ENCODE data around the gene RBKS. TPM values are rescaled to one million over a fixed set of nuclear protein-coding genes. Genes with fewer than 3 reads are reported as not detected.

RBKS gene
- total and polyA plus RNA-seq, 2 of the 13 experiments (the other 11 are each of a cell fraction or from before 2014, with no cell fraction given), result 7.7 to 8.3 TPM

DNA sequence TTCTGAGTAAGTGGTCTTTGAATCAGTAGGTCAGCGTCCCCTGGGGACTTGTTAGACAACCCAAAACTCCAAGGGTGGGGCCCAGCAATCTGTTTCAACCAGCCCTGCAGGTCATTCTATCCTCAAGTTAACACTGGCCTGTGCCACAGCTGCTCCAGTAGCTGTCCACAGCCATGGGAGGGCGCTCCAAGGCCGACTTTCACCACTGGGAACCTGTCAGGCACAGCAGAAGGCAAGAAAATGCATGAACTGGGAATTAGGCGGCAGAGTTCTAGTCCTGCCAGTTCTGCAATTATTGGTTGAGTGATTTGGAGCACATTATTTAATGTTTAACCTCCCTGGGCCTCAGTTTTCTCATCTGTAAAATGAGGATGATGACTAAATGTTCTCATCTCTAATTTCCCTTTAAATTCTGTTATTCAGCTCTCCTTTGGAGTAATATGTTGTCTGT, 136.0 kb downstream of the RBKS start (continued):
- TF ChIP-seq, protein P1, sequence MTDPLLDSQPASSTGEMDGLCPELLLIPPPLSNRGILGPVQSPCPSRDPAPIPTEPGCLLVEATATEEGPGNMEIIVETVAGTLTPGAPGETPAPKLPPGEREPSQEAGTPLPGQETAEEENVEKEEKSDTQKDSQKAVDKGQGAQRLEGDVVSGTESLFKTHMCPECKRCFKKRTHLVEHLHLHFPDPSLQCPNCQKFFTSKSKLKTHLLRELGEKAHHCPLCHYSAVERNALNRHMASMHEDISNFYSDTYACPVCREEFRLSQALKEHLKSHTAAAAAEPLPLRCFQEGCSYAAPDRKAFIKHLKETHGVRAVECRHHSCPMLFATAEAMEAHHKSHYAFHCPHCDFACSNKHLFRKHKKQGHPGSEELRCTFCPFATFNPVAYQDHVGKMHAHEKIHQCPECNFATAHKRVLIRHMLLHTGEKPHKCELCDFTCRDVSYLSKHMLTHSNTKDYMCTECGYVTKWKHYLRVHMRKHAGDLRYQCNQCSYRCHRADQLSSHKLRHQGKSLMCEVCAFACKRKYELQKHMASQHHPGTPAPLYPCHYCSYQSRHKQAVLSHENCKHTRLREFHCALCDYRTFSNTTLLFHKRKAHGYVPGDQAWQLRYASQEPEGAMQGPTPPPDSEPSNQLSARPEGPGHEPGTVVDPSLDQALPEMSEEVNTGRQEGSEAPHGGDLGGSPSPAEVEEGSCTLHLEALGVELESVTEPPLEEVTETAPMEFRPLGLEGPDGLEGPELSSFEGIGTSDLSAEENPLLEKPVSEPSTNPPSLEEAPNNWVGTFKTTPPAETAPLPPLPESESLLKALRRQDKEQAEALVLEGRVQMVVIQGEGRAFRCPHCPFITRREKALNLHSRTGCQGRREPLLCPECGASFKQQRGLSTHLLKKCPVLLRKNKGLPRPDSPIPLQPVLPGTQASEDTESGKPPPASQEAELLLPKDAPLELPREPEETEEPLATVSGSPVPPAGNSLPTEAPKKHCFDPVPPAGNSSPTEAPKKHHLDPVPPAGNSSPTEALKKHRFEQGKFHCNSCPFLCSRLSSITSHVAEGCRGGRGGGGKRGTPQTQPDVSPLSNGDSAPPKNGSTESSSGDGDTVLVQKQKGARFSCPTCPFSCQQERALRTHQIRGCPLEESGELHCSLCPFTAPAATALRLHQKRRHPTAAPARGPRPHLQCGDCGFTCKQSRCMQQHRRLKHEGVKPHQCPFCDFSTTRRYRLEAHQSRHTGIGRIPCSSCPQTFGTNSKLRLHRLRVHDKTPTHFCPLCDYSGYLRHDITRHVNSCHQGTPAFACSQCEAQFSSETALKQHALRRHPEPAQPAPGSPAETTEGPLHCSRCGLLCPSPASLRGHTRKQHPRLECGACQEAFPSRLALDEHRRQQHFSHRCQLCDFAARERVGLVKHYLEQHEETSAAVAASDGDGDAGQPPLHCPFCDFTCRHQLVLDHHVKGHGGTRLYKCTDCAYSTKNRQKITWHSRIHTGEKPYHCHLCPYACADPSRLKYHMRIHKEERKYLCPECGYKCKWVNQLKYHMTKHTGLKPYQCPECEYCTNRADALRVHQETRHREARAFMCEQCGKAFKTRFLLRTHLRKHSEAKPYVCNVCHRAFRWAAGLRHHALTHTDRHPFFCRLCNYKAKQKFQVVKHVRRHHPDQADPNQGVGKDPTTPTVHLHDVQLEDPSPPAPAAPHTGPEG (CRISPR knock-in tag; IDR thresholded peaks at IDR 0.05), result no peak
- TF ChIP-seq, protein P2, sequence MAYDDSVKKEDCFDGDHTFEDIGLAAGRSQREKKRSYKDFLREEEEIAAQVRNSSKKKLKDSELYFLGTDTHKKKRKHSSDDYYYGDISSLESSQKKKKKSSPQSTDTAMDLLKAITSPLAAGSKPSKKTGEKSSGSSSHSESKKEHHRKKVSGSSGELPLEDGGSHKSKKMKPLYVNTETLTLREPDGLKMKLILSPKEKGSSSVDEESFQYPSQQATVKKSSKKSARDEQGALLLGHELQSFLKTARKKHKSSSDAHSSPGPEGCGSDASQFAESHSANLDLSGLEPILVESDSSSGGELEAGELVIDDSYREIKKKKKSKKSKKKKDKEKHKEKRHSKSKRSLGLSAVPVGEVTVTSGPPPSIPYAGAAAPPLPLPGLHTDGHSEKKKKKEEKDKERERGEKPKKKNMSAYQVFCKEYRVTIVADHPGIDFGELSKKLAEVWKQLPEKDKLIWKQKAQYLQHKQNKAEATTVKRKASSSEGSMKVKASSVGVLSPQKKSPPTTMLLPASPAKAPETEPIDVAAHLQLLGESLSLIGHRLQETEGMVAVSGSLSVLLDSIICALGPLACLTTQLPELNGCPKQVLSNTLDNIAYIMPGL (CRISPR knock-in tag; IDR thresholded peaks at IDR 0.05; ENCODE audit: borderline replicate concordance in 1 of 2, low read depth in 1 of 2), result peak; percentile 36 to 92; a peak in 1 of 4 replicates
- TF ChIP-seq SMC3 (IDR thresholded peaks at IDR 0.05; ENCODE audit: low read length), result peak; percentile 98
- TF ChIP-seq GATAD1 (CRISPR knock-in tag; IDR thresholded peaks at IDR 0.05), result peak; percentile 71
- TF ChIP-seq SRF (IDR thresholded peaks at IDR 0.05; ENCODE audit: low read depth, low read length), result no peak
- TF ChIP-seq, protein P3, sequence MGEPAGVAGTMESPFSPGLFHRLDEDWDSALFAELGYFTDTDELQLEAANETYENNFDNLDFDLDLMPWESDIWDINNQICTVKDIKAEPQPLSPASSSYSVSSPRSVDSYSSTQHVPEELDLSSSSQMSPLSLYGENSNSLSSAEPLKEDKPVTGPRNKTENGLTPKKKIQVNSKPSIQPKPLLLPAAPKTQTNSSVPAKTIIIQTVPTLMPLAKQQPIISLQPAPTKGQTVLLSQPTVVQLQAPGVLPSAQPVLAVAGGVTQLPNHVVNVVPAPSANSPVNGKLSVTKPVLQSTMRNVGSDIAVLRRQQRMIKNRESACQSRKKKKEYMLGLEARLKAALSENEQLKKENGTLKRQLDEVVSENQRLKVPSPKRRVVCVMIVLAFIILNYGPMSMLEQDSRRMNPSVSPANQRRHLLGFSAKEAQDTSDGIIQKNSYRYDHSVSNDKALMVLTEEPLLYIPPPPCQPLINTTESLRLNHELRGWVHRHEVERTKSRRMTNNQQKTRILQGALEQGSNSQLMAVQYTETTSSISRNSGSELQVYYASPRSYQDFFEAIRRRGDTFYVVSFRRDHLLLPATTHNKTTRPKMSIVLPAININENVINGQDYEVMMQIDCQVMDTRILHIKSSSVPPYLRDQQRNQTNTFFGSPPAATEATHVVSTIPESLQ (CRISPR knock-in tag; conservative IDR thresholded peaks at IDR 0.05), result no peak
- TF ChIP-seq, protein P4, sequence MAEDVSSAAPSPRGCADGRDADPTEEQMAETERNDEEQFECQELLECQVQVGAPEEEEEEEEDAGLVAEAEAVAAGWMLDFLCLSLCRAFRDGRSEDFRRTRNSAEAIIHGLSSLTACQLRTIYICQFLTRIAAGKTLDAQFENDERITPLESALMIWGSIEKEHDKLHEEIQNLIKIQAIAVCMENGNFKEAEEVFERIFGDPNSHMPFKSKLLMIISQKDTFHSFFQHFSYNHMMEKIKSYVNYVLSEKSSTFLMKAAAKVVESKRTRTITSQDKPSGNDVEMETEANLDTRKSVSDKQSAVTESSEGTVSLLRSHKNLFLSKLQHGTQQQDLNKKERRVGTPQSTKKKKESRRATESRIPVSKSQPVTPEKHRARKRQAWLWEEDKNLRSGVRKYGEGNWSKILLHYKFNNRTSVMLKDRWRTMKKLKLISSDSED (CRISPR knock-in tag; IDR thresholded peaks at IDR 0.05), result no peak
- TF ChIP-seq PHF21A (CRISPR knock-in tag; IDR thresholded peaks at IDR 0.05), result no peak
- TF ChIP-seq, protein P5, sequence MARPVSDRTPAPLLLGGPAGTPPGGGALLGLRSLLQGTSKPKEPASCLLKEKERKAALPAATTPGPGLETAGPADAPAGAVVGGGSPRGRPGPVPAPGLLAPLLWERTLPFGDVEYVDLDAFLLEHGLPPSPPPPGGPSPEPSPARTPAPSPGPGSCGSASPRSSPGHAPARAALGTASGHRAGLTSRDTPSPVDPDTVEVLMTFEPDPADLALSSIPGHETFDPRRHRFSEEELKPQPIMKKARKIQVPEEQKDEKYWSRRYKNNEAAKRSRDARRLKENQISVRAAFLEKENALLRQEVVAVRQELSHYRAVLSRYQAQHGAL (CRISPR knock-in tag; IDR thresholded peaks at IDR 0.05; ENCODE audit: not compliant biosample characterization), result no peak
- TF ChIP-seq ZNF263 (CRISPR knock-in tag; IDR thresholded peaks at IDR 0.05), result no peak
- TF ChIP-seq, protein P6, sequence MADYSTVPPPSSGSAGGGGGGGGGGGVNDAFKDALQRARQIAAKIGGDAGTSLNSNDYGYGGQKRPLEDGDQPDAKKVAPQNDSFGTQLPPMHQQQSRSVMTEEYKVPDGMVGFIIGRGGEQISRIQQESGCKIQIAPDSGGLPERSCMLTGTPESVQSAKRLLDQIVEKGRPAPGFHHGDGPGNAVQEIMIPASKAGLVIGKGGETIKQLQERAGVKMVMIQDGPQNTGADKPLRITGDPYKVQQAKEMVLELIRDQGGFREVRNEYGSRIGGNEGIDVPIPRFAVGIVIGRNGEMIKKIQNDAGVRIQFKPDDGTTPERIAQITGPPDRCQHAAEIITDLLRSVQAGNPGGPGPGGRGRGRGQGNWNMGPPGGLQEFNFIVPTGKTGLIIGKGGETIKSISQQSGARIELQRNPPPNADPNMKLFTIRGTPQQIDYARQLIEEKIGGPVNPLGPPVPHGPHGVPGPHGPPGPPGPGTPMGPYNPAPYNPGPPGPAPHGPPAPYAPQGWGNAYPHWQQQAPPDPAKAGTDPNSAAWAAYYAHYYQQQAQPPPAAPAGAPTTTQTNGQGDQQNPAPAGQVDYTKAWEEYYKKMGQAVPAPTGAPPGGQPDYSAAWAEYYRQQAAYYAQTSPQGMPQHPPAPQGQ (CRISPR knock-in tag; IDR thresholded peaks at IDR 0.05; ENCODE audit: borderline replicate concordance), result no peak
- TF ChIP-seq, protein P7, sequence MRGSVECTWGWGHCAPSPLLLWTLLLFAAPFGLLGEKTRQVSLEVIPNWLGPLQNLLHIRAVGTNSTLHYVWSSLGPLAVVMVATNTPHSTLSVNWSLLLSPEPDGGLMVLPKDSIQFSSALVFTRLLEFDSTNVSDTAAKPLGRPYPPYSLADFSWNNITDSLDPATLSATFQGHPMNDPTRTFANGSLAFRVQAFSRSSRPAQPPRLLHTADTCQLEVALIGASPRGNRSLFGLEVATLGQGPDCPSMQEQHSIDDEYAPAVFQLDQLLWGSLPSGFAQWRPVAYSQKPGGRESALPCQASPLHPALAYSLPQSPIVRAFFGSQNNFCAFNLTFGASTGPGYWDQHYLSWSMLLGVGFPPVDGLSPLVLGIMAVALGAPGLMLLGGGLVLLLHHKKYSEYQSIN (CRISPR knock-in tag; IDR thresholded peaks at IDR 0.05; ENCODE audit: borderline replicate concordance), result no peak
- TF ChIP-seq, protein P8, sequence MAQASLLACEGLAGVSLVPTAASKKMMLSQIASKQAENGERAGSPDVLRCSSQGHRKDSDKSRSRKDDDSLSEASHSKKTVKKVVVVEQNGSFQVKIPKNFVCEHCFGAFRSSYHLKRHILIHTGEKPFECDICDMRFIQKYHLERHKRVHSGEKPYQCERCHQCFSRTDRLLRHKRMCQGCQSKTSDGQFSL (CRISPR knock-in tag; IDR thresholded peaks at IDR 0.05), result no peak

Measured in HepG2 (cell line).